Measurements from ENCODE around the gene TMEM134. TPM values are rescaled to one million over a fixed set of nuclear protein-coding genes. Genes with fewer than 3 reads are reported as not detected.

TMEM134 gene
- total and polyA plus RNA-seq, 9 of the 15 experiments (the other 6 are each of a cell fraction or from before 2014, with no cell fraction given) = 0.63 to 48.4 (median 10.7) TPM

DNA sequence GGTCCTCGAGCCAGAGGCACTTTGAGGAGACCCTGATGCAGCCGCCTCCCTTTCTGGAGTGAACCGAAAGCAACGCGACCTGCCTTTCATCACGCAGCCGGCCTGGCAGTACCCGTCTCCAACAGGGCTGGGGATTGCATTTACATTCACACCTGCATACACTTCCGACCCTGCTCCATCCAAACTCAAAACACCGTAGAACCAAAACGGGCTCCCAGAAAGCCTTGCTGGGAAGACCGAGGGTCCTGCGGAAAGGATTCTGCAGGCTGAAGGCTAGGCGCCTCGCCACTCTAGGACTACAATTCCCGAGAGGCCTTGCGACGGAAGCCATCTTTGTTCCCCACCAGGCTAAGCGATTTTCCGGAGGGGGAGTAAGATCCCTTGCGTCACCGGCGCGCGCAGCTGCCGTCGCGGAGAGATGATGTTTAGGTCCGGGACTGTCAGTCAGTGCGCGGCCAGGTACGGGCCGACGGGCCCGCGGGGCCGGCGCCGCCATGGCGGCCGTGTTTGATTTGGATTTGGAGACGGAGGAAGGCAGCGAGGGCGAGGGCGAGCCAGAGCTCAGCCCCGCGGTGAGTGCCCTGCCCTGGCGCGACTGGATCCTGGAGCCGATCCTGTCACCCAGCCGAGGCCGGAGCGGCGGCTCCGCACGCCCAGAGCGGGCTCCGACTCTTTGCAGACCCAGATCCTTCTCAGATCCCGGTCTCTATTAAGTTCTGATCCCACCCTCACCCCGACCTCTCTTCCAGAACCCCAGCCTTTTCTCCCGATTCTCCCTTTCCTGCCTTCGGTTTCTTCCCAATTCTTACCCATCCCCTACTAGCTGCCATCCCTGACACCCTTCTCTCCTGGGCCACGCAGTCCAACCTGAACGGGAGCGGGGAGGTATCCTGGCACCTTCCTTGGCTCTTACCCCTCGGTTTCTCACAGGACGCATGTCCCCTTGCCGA is 40.7 kb downstream of the TMEM134 start, which contains the start of gene RPS6KB2 (continued):
- TF ChIP-seq MXI1 (IDR thresholded peaks at IDR 0.05; ENCODE audit: low read depth, low read length) (peak; percentile 56; the same call in 1 of the 2 replicates), BDP1 (IDR thresholded peaks at IDR 0.05; ENCODE audit: insufficient read depth, insufficient read length) (no peak), BRD9 (IDR thresholded peaks at IDR 0.05; ENCODE audit: low read depth, partially characterized antibody) (no peak), KLF16 (IDR thresholded peaks at IDR 0.05) (no peak), PCBP1 (IDR thresholded peaks at IDR 0.05; ENCODE audit: low read depth, low read length, poor library complexity, severe bottlenecking) (no peak), RNF2 (IDR thresholded peaks at IDR 0.05) (no peak), ZNF184 (CRISPR knock-in tag; IDR thresholded peaks at IDR 0.05) (no peak), ZNF444 (CRISPR knock-in tag; IDR thresholded peaks at IDR 0.05) (no peak), CREBBP (IDR thresholded peaks at IDR 0.05; ENCODE audit: low read depth, low read length) (no peak), HMG20B (CRISPR knock-in tag; IDR thresholded peaks at IDR 0.05) (no peak), SIRT6 (IDR thresholded peaks at IDR 0.05; ENCODE audit: low read depth, low read length) (no peak), ILF3 (IDR thresholded peaks at IDR 0.05; ENCODE audit: borderline replicate concordance) (no peak), ZFP30 (CRISPR knock-in tag; IDR thresholded peaks at IDR 0.05; ENCODE audit: borderline replicate concordance) (no peak), RFX7 (CRISPR knock-in tag; IDR thresholded peaks at IDR 0.05) (no peak), SOX6 (IDR thresholded peaks at IDR 0.05) (no peak), SMARCE1 (IDR thresholded peaks at IDR 0.05) (no peak), EP400 (IDR thresholded peaks at IDR 0.05) (peak; percentile 80), NFIC (IDR thresholded peaks at IDR 0.05) (0 out of 2 replicates have a peak, but pooled peaks have one; percentile 12)
- TF ChIP-seq, protein P1, sequence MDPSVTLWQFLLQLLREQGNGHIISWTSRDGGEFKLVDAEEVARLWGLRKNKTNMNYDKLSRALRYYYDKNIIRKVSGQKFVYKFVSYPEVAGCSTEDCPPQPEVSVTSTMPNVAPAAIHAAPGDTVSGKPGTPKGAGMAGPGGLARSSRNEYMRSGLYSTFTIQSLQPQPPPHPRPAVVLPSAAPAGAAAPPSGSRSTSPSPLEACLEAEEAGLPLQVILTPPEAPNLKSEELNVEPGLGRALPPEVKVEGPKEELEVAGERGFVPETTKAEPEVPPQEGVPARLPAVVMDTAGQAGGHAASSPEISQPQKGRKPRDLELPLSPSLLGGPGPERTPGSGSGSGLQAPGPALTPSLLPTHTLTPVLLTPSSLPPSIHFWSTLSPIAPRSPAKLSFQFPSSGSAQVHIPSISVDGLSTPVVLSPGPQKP (CRISPR knock-in tag; IDR thresholded peaks at IDR 0.05) = no peak
- TF ChIP-seq, protein P2, sequence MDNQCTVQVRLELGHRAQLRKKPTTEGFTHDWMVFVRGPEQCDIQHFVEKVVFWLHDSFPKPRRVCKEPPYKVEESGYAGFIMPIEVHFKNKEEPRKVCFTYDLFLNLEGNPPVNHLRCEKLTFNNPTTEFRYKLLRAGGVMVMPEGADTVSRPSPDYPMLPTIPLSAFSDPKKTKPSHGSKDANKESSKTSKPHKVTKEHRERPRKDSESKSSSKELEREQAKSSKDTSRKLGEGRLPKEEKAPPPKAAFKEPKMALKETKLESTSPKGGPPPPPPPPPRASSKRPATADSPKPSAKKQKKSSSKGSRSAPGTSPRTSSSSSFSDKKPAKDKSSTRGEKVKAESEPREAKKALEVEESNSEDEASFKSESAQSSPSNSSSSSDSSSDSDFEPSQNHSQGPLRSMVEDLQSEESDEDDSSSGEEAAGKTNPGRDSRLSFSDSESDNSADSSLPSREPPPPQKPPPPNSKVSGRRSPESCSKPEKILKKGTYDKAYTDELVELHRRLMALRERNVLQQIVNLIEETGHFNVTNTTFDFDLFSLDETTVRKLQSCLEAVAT (IDR thresholded peaks at IDR 0.05) = peak; percentile 54 to 90; a peak in 1 of 4 replicates
- TF ChIP-seq, protein P3, sequence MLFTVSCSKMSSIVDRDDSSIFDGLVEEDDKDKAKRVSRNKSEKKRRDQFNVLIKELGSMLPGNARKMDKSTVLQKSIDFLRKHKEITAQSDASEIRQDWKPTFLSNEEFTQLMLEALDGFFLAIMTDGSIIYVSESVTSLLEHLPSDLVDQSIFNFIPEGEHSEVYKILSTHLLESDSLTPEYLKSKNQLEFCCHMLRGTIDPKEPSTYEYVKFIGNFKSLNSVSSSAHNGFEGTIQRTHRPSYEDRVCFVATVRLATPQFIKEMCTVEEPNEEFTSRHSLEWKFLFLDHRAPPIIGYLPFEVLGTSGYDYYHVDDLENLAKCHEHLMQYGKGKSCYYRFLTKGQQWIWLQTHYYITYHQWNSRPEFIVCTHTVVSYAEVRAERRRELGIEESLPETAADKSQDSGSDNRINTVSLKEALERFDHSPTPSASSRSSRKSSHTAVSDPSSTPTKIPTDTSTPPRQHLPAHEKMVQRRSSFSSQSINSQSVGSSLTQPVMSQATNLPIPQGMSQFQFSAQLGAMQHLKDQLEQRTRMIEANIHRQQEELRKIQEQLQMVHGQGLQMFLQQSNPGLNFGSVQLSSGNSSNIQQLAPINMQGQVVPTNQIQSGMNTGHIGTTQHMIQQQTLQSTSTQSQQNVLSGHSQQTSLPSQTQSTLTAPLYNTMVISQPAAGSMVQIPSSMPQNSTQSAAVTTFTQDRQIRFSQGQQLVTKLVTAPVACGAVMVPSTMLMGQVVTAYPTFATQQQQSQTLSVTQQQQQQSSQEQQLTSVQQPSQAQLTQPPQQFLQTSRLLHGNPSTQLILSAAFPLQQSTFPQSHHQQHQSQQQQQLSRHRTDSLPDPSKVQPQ (CRISPR knock-in tag; IDR thresholded peaks at IDR 0.05; ENCODE audit: borderline replicate concordance) = no peak

Measured in K562 (cell line).